K562 (cell line): ENCODE data around the gene GALNT12. TPM values are rescaled to one million over a fixed set of nuclear protein-coding genes. Genes with fewer than 3 reads are reported as not detected.

Experiments used
- ATAC-seq: fragments of 200-7000 bp; cut with Tn5 transposase; 3 replicates; pipeline ENCODE4 v1.9.1; 2020; ENCODE audit warnings: moderate library complexity
- BruUV-seq: library from RNA; stranded (reverse); fragments of 400-500 nt; replicated peaks from 2 replicates; lab custom pipeline; 2021; lab: Mats Ljungman, UMichigan
- CTCF ChIA-PET: fragments of 300-600 bp; formaldehyde crosslinking; extraction: SDS; loops from one replicate; lab custom pipeline; 2021; ENCODE audit warnings: low intra/inter-chr PET ratio; lab: Yijun Ruan, JAX
- POLR2A ChIA-PET: fragments of 300-600, 350-650 bp; sonication (Branson Sonifier 250); formaldehyde crosslinking; extraction: SDS; loops from one replicate; lab custom pipeline; 2021; ENCODE audit warnings: antibody characterized with exemption, inconsistent platforms; lab: Yijun Ruan, JAX
- DNase-seq, 4 experiments: peaks; one replicate each; pipeline versions ENCODE4 v3.0.0 to v3.0.0-alpha.2; 2011 to 2018; ENCODE audit warnings: low spot score in 3 of 4, mixed read lengths in 3 of 4; ENCODE audit errors: extremely low read depth in 1 of 4
- FAIRE-seq: peaks from 2 replicates; lab custom pipeline; 2011; peaks lifted over from hg19 to GRCh38; lab: Jason Lieb, UNC
- H2AFZ ChIP-seq: 2 replicates; pipeline ENCODE4 v1.6.0; 2011; ENCODE audit warnings: low read depth, low read length, control low read depth, inconsistent platforms
- H3K27ac ChIP-seq: fragments of 200-600 bp; 3 replicates; pipeline ENCODE4 v1.8.0; 2011; ENCODE audit warnings: low read depth, mild to moderate bottlenecking, control low read depth, inconsistent platforms, low read length, moderate library complexity, mixed read lengths; ENCODE audit errors: extremely low read depth
- H3K27me3 ChIP-seq, 2 experiments: fragments of 300-600 bp in 1 of 2; 2 replicates in 1 of 2; 3 replicates in 1 of 2; pipeline versions ENCODE4 v1.6.0 to v1.8.0; 2011; ENCODE audit warnings: inconsistent platforms in 2 of 2, low read length in 2 of 2, mild to moderate bottlenecking in 1 of 2, mixed read lengths in 1 of 2, moderate library complexity in 1 of 2; ENCODE audit not compliant: control insufficient read depth in 2 of 2, insufficient read depth in 2 of 2
- H3K36me3 ChIP-seq: fragments of 300-600 bp; 3 replicates; pipeline ENCODE4 v1.8.0; 2011; ENCODE audit warnings: mild to moderate bottlenecking, low read length, inconsistent platforms; ENCODE audit not compliant: control insufficient read depth, insufficient read depth
- H3K4me1 ChIP-seq, 2 experiments: fragments of 200-600 bp in 1 of 2; replicated peaks in 1 of 2; 2 replicates in 1 of 2; 3 replicates in 1 of 2; pipeline versions ENCODE4 v1.5.1 to v1.8.0; 2011; ENCODE audit warnings: inconsistent platforms in 2 of 2, low read length in 2 of 2, mild to moderate bottlenecking in 1 of 2, mixed read lengths in 1 of 2, moderate library complexity in 1 of 2; ENCODE audit not compliant: control insufficient read depth in 2 of 2, insufficient read depth in 2 of 2
- H3K4me2 ChIP-seq: 2 replicates; pipeline ENCODE4 v1.6.1; 2011; ENCODE audit warnings: low read length, control low read depth, inconsistent platforms, mixed read lengths; ENCODE audit not compliant: insufficient read depth
- H3K4me3 ChIP-seq: fragments of 200-600 bp; sonication (generic), shearing (Covaris generic); 2 replicates; pipeline ENCODE4 v1.5.1; 2016; ENCODE audit warnings: control low read depth, inconsistent platforms
- H3K79me2 ChIP-seq: fragments of 200-600 bp; 3 replicates; pipeline ENCODE4 v1.8.0; 2011; ENCODE audit warnings: low read length, inconsistent platforms; ENCODE audit not compliant: control insufficient read depth, insufficient read depth
- H3K9ac ChIP-seq, 2 experiments: 2 replicates each; pipeline versions ENCODE4 v1.6.0 to v1.6.1; 2011; ENCODE audit warnings: low read depth in 2 of 2, low read length in 2 of 2, control low read depth in 1 of 2, inconsistent platforms in 1 of 2, mild to moderate bottlenecking in 1 of 2, mixed read lengths in 1 of 2; ENCODE audit not compliant: insufficient read depth in 1 of 2
- H3K9me1 ChIP-seq: one replicate; pipeline ENCODE4 v1.6.0; 2011; ENCODE audit warnings: inconsistent platforms, mild to moderate bottlenecking, low read length, moderate library complexity; ENCODE audit not compliant: control insufficient read depth, insufficient read depth
- H3K9me3 ChIP-seq: replicated peaks from 2 replicates; pipeline ENCODE4 v1.5.1; 2011; ENCODE audit warnings: low read depth, low read length, inconsistent platforms; ENCODE audit not compliant: control insufficient read depth, insufficient read depth
- H4K20me1 ChIP-seq: replicated peaks from 2 replicates; pipeline ENCODE4 v1.6.1; 2011; ENCODE audit warnings: low read length, inconsistent platforms, mixed read lengths; ENCODE audit not compliant: control insufficient read depth, insufficient read depth
- CBX3 ChIP-seq, 2 experiments: IDR thresholded peaks; 1 replicate in 1 of 2; 2 replicates in 1 of 2; pipeline ENCODE4 v1.6.1; 2012; ENCODE audit warnings: inconsistent platforms in 2 of 2, low read length in 2 of 2, borderline replicate concordance in 1 of 2, control low read depth in 1 of 2
- CBX5 ChIP-seq: IDR thresholded peaks from 2 replicates; pipeline ENCODE4 v1.6.1; 2014; ENCODE audit warnings: low read depth, borderline replicate concordance
- TRIM24 ChIP-seq, 2 experiments: fragments of 450-650 bp; IDR thresholded peaks; 2 replicates each; pipeline ENCODE4 v1.6.1; 2016
- TRIM28 ChIP-seq: fragments of 450-650 bp; IDR thresholded peaks from 2 replicates; pipeline ENCODE4 v1.6.1; 2017
- ZEB2 ChIP-seq: fragments of 450-650 bp; IDR thresholded peaks from 2 replicates; pipeline ENCODE4 v1.6.1; 2016
- ZNF280A ChIP-seq: fragments of 450-650 bp; IDR thresholded peaks from 2 replicates; pipeline ENCODE4 v1.6.1; 2018; ENCODE audit warnings: mild to moderate bottlenecking, low read depth; ENCODE audit not compliant: partially characterized antibody
- ZNF324 ChIP-seq: fragments of 250-450 bp; sonication (Bioruptor Pico); IDR thresholded peaks from 2 replicates; pipeline ENCODE4 v1.4.0; 2020; ENCODE audit warnings: mild to moderate bottlenecking
- WGBS: fragments of 100-300 bp; shearing (Covaris generic); methylation state at CpG from one replicate; pipeline ENCODE4 v1.1.6; 2016; ENCODE audit warnings: low coverage, mixed read lengths; ENCODE audit not compliant: insufficient coverage; ENCODE audit errors: missing lambda C conversion rate; 5-methylcytosine and 5-hydroxymethylcytosine counted together
- in situ Hi-C: fragments of 300-500 bp; cut with MboI; formaldehyde crosslinking; loops from 4 replicates; pipeline ENCODE4 v1.15.0; 2018; ENCODE audit warnings: inconsistent platforms, mixed read lengths
- intact Hi-C: fragments of 100-400 bp; cut with micrococcal nuclease; formaldehyde crosslinking; loops from 2 replicates; pipeline ENCODE4 v1.14.2; 2022
- polyA plus RNA-seq, 8 experiments: library from polyadenylated mRNA; depleted of rRNA in 4 of 8; stranded (reverse) in 5 of 8; unstranded in 3 of 8; fragments of >200 nt; fragmentation: Nextera tagmentation in 2 of 8; fragmentation: Illumina TruSeq in 1 of 8; extraction: Ambion mirVana in 2 of 8; extraction: Trizol in 1 of 8; gene quantifications; 2 replicates each; pipeline versions ENCODE4 v1.2.1 to v1.2.3, GENCODE V29; 2011 to 2014; ENCODE audit warnings: inconsistent platforms in 1 of 8, missing spikeins in 1 of 8
- total RNA-seq, 7 experiments: library from RNA; depleted of rRNA in 6 of 7; stranded (reverse); fragments of >200 nt in 6 of 7; fragmentation: Illumina TruSeq in 2 of 7; extraction: Trizol in 2 of 7; gene quantifications; 2 replicates each; pipeline versions ENCODE4 v1.2.1 to v1.2.3, GENCODE V29; 2011 to 2021; ENCODE audit warnings: low replicate concordance in 1 of 7
- TF ChIP-seq, protein P1 (sequence below): sonication (generic); formaldehyde crosslinking; IDR thresholded peaks from 2 replicates; pipeline ENCODE4 v1.8.0; 2022; ENCODE audit warnings: mild to moderate bottlenecking, low read depth, missing genetic modification reagents

The GALNT12 gene
- total and polyA plus RNA-seq, 9 of the 15 experiments (the other 6 are each of a cell fraction or from before 2014, with no cell fraction given): 29.7 to 82.9 (median 44.2) TPM

DNA sequence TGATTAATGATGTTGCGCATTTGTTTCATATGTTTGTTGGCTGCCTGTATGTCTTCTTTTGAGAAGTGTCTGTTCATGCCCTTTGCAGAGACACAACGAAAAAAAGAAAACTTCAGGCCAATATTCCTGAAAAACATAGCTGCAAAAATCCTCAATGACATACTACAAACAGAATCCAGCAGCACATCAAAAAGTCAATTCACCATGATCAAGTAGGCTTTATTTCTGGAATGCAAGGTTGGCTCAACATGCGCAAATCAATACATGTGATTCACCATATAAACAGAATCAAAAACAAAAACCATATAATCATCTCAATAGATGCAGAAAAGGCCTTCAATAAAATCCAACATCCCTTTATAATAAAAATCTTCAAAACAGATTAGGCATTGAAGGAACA is 9.2 kb upstream of the GALNT12 start:
- Histone ChIP-seq H3K4me3 (no peak overlapping the region), H3K36me3 (peaks cover 11% of the 10 kb centered on the region; the same call in 2 of the 3 replicates), H4K20me1 (peaks cover 6% of the 10 kb centered on the region; the same call in 1 of the 2 replicates), H3K27ac (no peak overlapping the region), H3K27me3 (no peaks in the 10 kb centered on the region), H3K9me3 (no peaks in the 10 kb centered on the region; the same call in 1 of the 2 replicates), H3K4me1 (peaks cover 14 to 18% of the 10 kb centered on the region in 2 experiments; a peak in 3 of 5 replicates), H3K4me2 (no peak overlapping the region), H3K9me1 (no peaks in the 10 kb centered on the region), H2AFZ (no peak overlapping the region), H3K9ac (no peak overlapping the region), H3K79me2 (peaks cover 24% of the 10 kb centered on the region)
- intact Hi-C loops: loop anchor here (5.0 kb wide), 1 partner anchor 34 kb away; no protein-coding TSS in a partner anchor
- CTCF ChIA-PET: no interaction called here
- TF ChIP-seq, protein P1, sequence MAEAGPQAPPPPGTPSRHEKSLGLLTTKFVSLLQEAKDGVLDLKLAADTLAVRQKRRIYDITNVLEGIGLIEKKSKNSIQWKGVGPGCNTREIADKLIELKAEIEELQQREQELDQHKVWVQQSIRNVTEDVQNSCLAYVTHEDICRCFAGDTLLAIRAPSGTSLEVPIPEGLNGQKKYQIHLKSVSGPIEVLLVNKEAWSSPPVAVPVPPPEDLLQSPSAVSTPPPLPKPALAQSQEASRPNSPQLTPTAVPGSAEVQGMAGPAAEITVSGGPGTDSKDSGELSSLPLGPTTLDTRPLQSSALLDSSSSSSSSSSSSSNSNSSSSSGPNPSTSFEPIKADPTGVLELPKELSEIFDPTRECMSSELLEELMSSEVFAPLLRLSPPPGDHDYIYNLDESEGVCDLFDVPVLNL (CRISPR knock-in tag): no peak
- peak; percentile 72; the same call in 1 of the 2 replicates for TF ChIP-seq TRIM28
- peak in 1 of 2 experiments; percentile 84; a peak in 2 of 3 replicates for TF ChIP-seq CBX3 (IDR thresholded peaks at IDR 0.05; ENCODE audit: borderline replicate concordance in 1 of 2, low read length in 2 of 2)
- TF ChIP-seq CBX5: peak; percentile 56; the same call in 1 of the 2 replicates
- TF ChIP-seq ZEB2: no peak
- peak; percentile 28 for TF ChIP-seq ZNF280A
- peak; percentile 45 to 61; a peak in 2 of 4 replicates for TF ChIP-seq TRIM24 (IDR thresholded peaks at IDR 0.05)
- TF ChIP-seq ZNF324: peak; percentile 98
- DNase-seq (no peak), ATAC-seq (no peak), FAIRE-seq (no peak)
- POLR2A ChIA-PET: interaction anchor here (2.1 kb wide), 1 partner anchor 10 kb away, joined by 5 read pairs; no protein-coding TSS in a partner anchor
- 58% methylated on average over 3 of the region's 3 CpGs for WGBS
- no TSS peak for BruUV-seq
- in situ Hi-C loops: loop anchor here (25.0 kb wide), 1 partner anchor 886 kb away; the partner anchor contains the start of gene TRMO
